ENCODE data around the gene EXOC6B. TPM values are rescaled to one million over a fixed set of nuclear protein-coding genes. Genes with fewer than 3 reads are reported as not detected.
"Not testable (repeated sequence)": the region's sequence is repeated elsewhere in the genome, so short reads cannot be mapped to it uniquely, and the experiment has no call there.

The EXOC6B gene
- total and polyA plus RNA-seq, 7 donors: 4.4 to 26.8 (median 14.1) TPM

GRCh38 chr2:72423756-72424155 is 402.1 kb downstream of the EXOC6B start:
- intact Hi-C loops (cut with DNase I): no loop called here
- no peak for DNase-seq
- H3K4me3 ChIP-seq: no peak overlapping the region
- H3K27me3 ChIP-seq (ENCODE audit: insufficient read depth in 3 of 3, low read length in 2 of 3): no peaks in the 10 kb centered on the region
- H3K4me1 ChIP-seq: no peaks in the 10 kb centered on the region
- 60 to 67% (median 66%) methylated on average over 2 of the region's 2 CpGs for WGBS, 3 donors
- ATAC-seq: no peak
- H3K27ac ChIP-seq: no peak overlapping the region
- no peaks in the 10 kb centered on the region for H3K36me3 ChIP-seq (ENCODE audit: insufficient read depth in 1 of 2, low read depth in 1 of 2)
- H3K9me3 ChIP-seq: peaks cover 5% of the 10 kb centered on the region
- no peak for TF ChIP-seq CTCF (IDR thresholded peaks at IDR 0.05)

GRCh38 chr2:72421771-72422379 is 404.0 kb downstream of the EXOC6B start:
- H3K9me3 ChIP-seq; H3K4me3 ChIP-seq; H3K27me3 ChIP-seq (ENCODE audit: insufficient read depth in 3 of 3, low read length in 2 of 3); H3K4me1 ChIP-seq; ATAC-seq; intact Hi-C loops (cut with DNase I); H3K27ac ChIP-seq; H3K36me3 ChIP-seq (ENCODE audit: insufficient read depth in 1 of 2, low read depth in 1 of 2); DNase-seq: not testable (repeated sequence)
- WGBS, 3 donors: 95 to 99% (median 97%) methylated on average over 17 to 30 of the region's 31 CpGs

- DNase-seq (no peak), ATAC-seq (no peak)
- 77 to 86% (median 82%) methylated on average over 5 of the region's 5 CpGs for WGBS, 3 donors
- Histone ChIP-seq H3K36me3 (ENCODE audit: insufficient read depth in 1 of 2, low read depth in 1 of 2) (no peaks in the 10 kb centered on the region), H3K9me3 (peaks cover 5% of the 10 kb centered on the region), H3K4me1 (no peaks in the 10 kb centered on the region), H3K27me3 (ENCODE audit: insufficient read depth in 3 of 3, low read length in 2 of 3) (no peaks in the 10 kb centered on the region), H3K27ac (no peak overlapping the region), H3K4me3 (no peak overlapping the region)
- intact Hi-C loops (cut with DNase I): no loop called here
- TF ChIP-seq CTCF (IDR thresholded peaks at IDR 0.05): no peak
Measured at GRCh38 chr2:72415781-72416475, 409.9 kb downstream of the EXOC6B start.

- Histone ChIP-seq H3K27me3 (ENCODE audit: insufficient read depth in 3 of 3, low read length in 2 of 3) (no peaks in the 10 kb centered on the region), H3K27ac (no peak overlapping the region), H3K4me3 (no peak overlapping the region), H3K9me3 (peaks cover 5% of the 10 kb centered on the region), H3K36me3 (ENCODE audit: insufficient read depth in 1 of 2, low read depth in 1 of 2) (no peaks in the 10 kb centered on the region), H3K4me1 (no peaks in the 10 kb centered on the region)
- DNase-seq: no peak
- intact Hi-C loops (cut with DNase I): no loop called here
- TF ChIP-seq CTCF (IDR thresholded peaks at IDR 0.05): no peak
- WGBS, 3 donors: 49 to 61% (median 61%) methylated on average over 2 of the region's 2 CpGs
- no peak for ATAC-seq
Measured at GRCh38 chr2:72415241-72415661, 410.6 kb downstream of the EXOC6B start.

GRCh38 chr2:72414137-72414760 is 411.6 kb downstream of the EXOC6B start:
- no peak for TF ChIP-seq CTCF (IDR thresholded peaks at IDR 0.05)
- 43 to 56% (median 52%) methylated on average over 2 of the region's 2 CpGs for WGBS, 3 donors
- H3K9me3 ChIP-seq: no peaks in the 10 kb centered on the region
- intact Hi-C loops (cut with DNase I): loop anchor here in 1 of 2 donors (5.0 kb wide), 1 partner anchor 108 kb away; no protein-coding TSS in a partner anchor
- no peak overlapping the region for H3K27ac ChIP-seq
- no peaks in the 10 kb centered on the region for H3K4me1 ChIP-seq
- no peak for ATAC-seq
- no peaks in the 10 kb centered on the region for H3K36me3 ChIP-seq (ENCODE audit: insufficient read depth in 1 of 2, low read depth in 1 of 2)
- H3K27me3 ChIP-seq (ENCODE audit: insufficient read depth in 3 of 3, low read length in 2 of 3): no peaks in the 10 kb centered on the region
- DNase-seq: no peak
- no peak overlapping the region for H3K4me3 ChIP-seq
